Fibroblast of skin of abdomen (primary cell): ENCODE results near the gene PWWP2A.
"Not testable (repeated sequence)": the region's sequence is repeated elsewhere in the genome, so short reads cannot be mapped to it uniquely, and the experiment has no call there.

ENCODE experiments used
- DNase-seq: peaks from one replicate; pipeline ENCODE4 v3.0.0-alpha.2; 2013

The PWWP2A gene

GRCh38 chr5:160071516-160071915, 47.7 kb downstream of the PWWP2A start:
- peak; percentile 4 for DNase-seq

GRCh38 chr5:160069120-160069519, 50.1 kb downstream of the PWWP2A start:
- not testable (repeated sequence) for DNase-seq

- no peak for DNase-seq
Measured at GRCh38 chr5:160064995-160065614, 54.1 kb downstream of the PWWP2A start.

- no peak for DNase-seq
Measured at GRCh38 chr5:160064417-160064810, 54.8 kb downstream of the PWWP2A start.

- no peak for DNase-seq
Measured at GRCh38 chr5:160061770-160062169, 57.5 kb downstream of the PWWP2A start.

GRCh38 chr5:160060001-160060400, 59.2 kb downstream of the PWWP2A start:
- no peak for DNase-seq

GRCh38 chr5:160057256-160057655, 62.0 kb downstream of the PWWP2A start:
- no peak for DNase-seq

- DNase-seq: peak; percentile 23
Measured at GRCh38 chr5:160054831-160055230, 64.4 kb downstream of the PWWP2A start.

GRCh38 chr5:160054047-160054446, 65.2 kb downstream of the PWWP2A start:
- DNase-seq: peak; percentile 57

- DNase-seq: no peak
Measured at GRCh38 chr5:160049099-160049498, 70.2 kb downstream of the PWWP2A start.

- no peak for DNase-seq
Measured at GRCh38 chr5:160048131-160048530, 71.1 kb downstream of the PWWP2A start.

- DNase-seq: no peak
Measured at GRCh38 chr5:160047423-160047822, 71.8 kb downstream of the PWWP2A start.

- peak; percentile 27 for DNase-seq
Measured at GRCh38 chr5:160044967-160045366, 74.3 kb downstream of the PWWP2A start.

GRCh38 chr5:160044391-160044804, 74.9 kb downstream of the PWWP2A start:
- no peak for DNase-seq

GRCh38 chr5:160042671-160043070, 76.6 kb downstream of the PWWP2A start:
- no peak for DNase-seq
